Measurements from ENCODE around the gene SLC43A1.

SLC43A1 gene

DNA sequence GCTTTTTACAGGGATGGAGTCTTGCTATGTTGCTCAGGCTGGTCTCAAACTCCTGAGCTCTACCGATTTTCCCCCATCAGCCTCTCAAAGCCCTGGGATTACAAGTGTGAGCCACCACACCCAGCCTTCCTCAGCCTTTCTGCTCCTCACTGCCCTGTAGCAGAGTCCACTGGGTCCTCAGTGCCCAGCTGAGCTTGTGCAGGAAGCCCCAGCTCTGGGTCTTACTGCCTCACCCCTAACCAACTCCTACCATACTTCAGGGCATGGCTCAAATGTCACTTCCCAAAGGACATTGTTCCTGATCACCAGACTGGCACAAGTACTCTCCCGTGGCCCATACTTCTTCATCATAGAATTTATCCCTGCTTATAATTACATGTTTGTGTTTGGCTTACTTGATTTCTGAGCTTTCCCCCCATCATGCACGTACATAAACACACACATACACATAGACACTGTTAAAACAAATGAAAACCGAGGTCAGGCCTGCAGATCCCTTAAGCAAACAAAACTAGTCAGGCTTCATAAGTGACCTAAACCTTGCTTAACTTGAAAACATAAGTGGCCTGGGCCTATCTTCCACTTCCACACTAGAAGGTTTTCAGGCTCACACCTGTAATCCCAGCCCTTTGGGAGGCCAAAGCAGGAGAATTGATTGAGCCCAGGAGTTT lies 74.6 kb downstream of the SLC43A1 start:
- no peaks in the 10 kb centered on the region for H3K79me1 ChIP-seq (ENCODE audit: low read depth, low read length)
- H2BK120ac ChIP-seq (ENCODE audit: low read depth, low read length) = no peak overlapping the region

DNA sequence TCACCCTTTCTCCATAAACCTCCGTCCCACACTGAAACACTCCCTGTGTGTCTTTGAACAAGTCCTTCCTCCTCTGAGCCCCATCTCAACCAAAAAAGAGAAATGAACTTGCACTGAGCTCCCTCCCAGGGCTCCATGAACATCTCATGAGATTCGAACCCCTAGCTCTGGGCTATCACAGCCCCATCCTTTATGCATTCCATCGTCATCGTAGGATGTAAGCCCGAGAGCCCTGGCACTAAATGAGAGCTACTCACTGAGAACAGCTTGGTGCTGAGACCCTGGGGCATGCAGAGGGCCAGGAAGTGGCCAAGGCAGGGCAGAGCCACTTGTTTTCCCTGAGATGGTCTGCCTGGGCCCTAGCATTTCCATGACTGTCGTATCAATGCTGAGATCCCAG lies 75.7 kb downstream of the SLC43A1 start:
- Histone ChIP-seq H3K4me2 (ENCODE audit: insufficient read depth, low read length, poor library complexity, severe bottlenecking) (no peak overlapping the region), H3K9me3 (replicated peaks in 1 of 2; ENCODE audit: control insufficient read depth in 2 of 2, insufficient read depth in 1 of 2, low read depth in 1 of 2, low read length in 2 of 2) (no peaks in the 10 kb centered on the region), H3K18ac (ENCODE audit: low read length) (no peak overlapping the region), H3K4ac (ENCODE audit: low read length) (no peak overlapping the region), H3K79me1 (ENCODE audit: low read depth, low read length) (no peaks in the 10 kb centered on the region), H4K8ac (ENCODE audit: low read depth, low read length) (no peak overlapping the region), H3K36me3 (replicated peaks in 1 of 2; ENCODE audit: control insufficient read depth in 2 of 2, insufficient read depth in 2 of 2, low read length in 2 of 2) (no peaks in the 10 kb centered on the region), H2AK5ac (ENCODE audit: low read depth, low read length) (no peak overlapping the region), H3K4me1 (ENCODE audit: control insufficient read depth in 2 of 2, insufficient read depth in 1 of 2, low read depth in 1 of 2, low read length in 2 of 2) (no peaks in the 10 kb centered on the region), H2BK15ac (ENCODE audit: low read length) (no peak overlapping the region), H3K23ac (ENCODE audit: low read depth, low read length, poor library complexity) (no peak overlapping the region), H3K4me3 (ENCODE audit: low read length in 2 of 2) (no peak overlapping the region), H3K9ac (ENCODE audit: low read depth, low read length, poor library complexity) (no peak overlapping the region), H2BK120ac (ENCODE audit: low read depth, low read length) (no peak overlapping the region), H3K27ac (replicated peaks; ENCODE audit: low read length) (no peak overlapping the region), H4K91ac (ENCODE audit: low read depth, low read length, poor library complexity) (no peak overlapping the region), H2BK5ac (ENCODE audit: low read length) (no peak overlapping the region), H3K27me3 (ENCODE audit: control insufficient read depth in 3 of 3, insufficient read depth in 3 of 3, low read depth in 1 of 3, low read length in 3 of 3) (peaks cover 0 to 10% (median 0%) of the 10 kb centered on the region in 3 experiments), H2AFZ (ENCODE audit: low read length) (no peak overlapping the region), H2BK12ac (ENCODE audit: low read length) (no peak overlapping the region), H3K14ac (ENCODE audit: low read length) (no peak overlapping the region)
- DNase-seq (ENCODE audit: low spot score) = no peak
- no CpG with 5 or more reads among the region's 6 CpGs for WGBS, 2 donors (ENCODE audit: extremely low coverage in 2 of 2, insufficient read length in 2 of 2, insufficient replicate concordance in 1 of 2)

More for the DNA sequence above, 74.6 kb downstream of the SLC43A1 start:
- Histone ChIP-seq H3K4ac (ENCODE audit: low read length) (no peak overlapping the region), H4K91ac (ENCODE audit: low read depth, low read length, poor library complexity) (no peak overlapping the region), H2BK15ac (ENCODE audit: low read length) (no peak overlapping the region), H2BK12ac (ENCODE audit: low read length) (no peak overlapping the region), H3K18ac (ENCODE audit: low read length) (no peak overlapping the region), H3K36me3 (replicated peaks in 1 of 2; ENCODE audit: control insufficient read depth in 2 of 2, insufficient read depth in 2 of 2, low read length in 2 of 2) (no peaks in the 10 kb centered on the region), H2AK5ac (ENCODE audit: low read depth, low read length) (no peak overlapping the region), H2BK5ac (ENCODE audit: low read length) (no peak overlapping the region), H3K4me1 (ENCODE audit: control insufficient read depth in 2 of 2, insufficient read depth in 1 of 2, low read depth in 1 of 2, low read length in 2 of 2) (no peaks in the 10 kb centered on the region), H3K14ac (ENCODE audit: low read length) (no peak overlapping the region), H3K23ac (ENCODE audit: low read depth, low read length, poor library complexity) (no peak overlapping the region), H3K4me2 (ENCODE audit: insufficient read depth, low read length, poor library complexity, severe bottlenecking) (no peak overlapping the region), H3K4me3 (ENCODE audit: low read length in 2 of 2) (no peak overlapping the region), H3K27ac (replicated peaks; ENCODE audit: low read length) (no peak overlapping the region), H2AFZ (ENCODE audit: low read length) (no peak overlapping the region), H4K8ac (ENCODE audit: low read depth, low read length) (no peak overlapping the region), H3K27me3 (ENCODE audit: control insufficient read depth in 3 of 3, insufficient read depth in 3 of 3, low read depth in 1 of 3, low read length in 3 of 3) (peaks cover 0 to 6% (median 0%) of the 10 kb centered on the region in 3 experiments), H3K9me3 (replicated peaks in 1 of 2; ENCODE audit: control insufficient read depth in 2 of 2, insufficient read depth in 1 of 2, low read depth in 1 of 2, low read length in 2 of 2) (no peaks in the 10 kb centered on the region), H3K9ac (ENCODE audit: low read depth, low read length, poor library complexity) (no peak overlapping the region)
- no peak for DNase-seq (ENCODE audit: low spot score)
- no CpG with 5 or more reads among the region's 4 CpGs for WGBS, 2 donors (ENCODE audit: extremely low coverage in 2 of 2, insufficient read length in 2 of 2, insufficient replicate concordance in 1 of 2)

DNA sequence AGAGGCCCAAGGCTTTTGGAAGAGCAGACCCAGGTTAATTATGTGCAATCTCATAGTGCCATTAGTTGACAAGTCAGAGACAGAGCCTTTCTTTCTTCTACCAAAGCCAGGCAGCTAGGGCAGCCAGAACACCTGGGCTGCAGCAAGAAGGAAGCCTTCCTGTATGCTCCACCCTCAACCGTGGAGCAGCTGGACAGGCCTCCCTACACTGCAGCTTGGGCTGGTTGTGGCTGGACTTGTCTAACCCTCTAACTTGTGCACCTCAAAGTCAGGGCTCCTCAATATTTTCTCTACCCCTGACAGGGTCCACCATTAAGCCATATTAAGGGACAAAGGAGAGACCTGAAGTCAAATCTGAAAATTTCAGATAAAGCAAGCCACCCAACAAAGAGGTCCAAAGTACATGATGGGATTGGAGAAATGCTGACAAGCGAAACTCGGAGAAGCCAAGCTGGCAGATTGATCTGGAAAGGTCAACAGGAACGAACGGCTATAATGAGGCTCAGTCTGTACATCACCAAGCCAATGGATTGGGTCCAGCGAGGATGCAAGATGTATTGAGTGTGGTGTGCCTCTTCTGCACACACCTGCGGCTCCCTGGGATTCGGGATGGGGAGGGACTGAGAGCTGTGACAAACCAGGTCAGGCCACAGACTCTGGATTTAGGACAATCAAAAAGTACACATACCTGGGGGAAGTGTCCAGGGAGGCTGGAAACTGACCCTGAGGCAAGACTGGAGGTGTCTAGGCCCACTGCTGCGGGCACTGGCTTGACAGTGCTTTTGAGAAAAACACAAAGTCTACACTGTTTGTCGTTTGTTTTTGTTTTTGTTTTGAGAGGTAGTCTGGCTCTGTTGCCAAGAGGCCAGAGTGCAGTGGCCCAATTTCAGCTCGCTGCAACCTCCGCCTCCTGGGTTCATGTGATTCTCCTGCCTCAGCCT lies 76.9 kb downstream of the SLC43A1 start:
- H2BK12ac ChIP-seq (ENCODE audit: low read length) = no peak overlapping the region
- no CpG with 5 or more reads among the region's 12 CpGs for WGBS, 2 donors (ENCODE audit: extremely low coverage in 2 of 2, insufficient read length in 2 of 2, insufficient replicate concordance in 1 of 2)

DNA sequence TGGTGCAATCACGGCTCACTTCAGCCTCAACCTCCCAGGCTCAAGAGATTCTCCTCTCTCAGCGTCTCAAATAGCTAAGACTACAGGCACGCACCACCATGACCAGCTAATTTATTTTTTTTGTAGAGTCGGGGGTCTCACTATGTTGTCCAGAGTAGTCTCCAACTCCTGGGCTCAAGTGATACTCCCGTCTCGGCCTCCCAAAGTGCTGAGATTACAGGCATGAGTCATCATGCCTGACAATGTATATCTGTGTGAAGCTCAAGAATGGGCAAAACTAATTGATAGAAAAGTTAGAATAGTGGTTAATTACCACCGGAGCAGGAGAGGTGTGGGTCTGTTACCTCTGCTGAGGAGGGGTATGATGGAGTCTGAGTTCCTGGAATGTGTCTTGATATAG lies 79.5 kb downstream of the SLC43A1 start:
- Histone ChIP-seq H3K27me3 (ENCODE audit: control insufficient read depth in 3 of 3, insufficient read depth in 3 of 3, low read depth in 1 of 3, low read length in 3 of 3) (peaks cover 0 to 10% (median 0%) of the 10 kb centered on the region in 3 experiments), H3K18ac (ENCODE audit: low read length) (no peak overlapping the region), H3K14ac (ENCODE audit: low read length) (no peak overlapping the region), H3K36me3 (replicated peaks in 1 of 2; ENCODE audit: control insufficient read depth in 2 of 2, insufficient read depth in 2 of 2, low read length in 2 of 2) (no peaks in the 10 kb centered on the region), H3K27ac (replicated peaks; ENCODE audit: low read length) (no peak overlapping the region), H3K4me3 (ENCODE audit: low read length in 2 of 2) (no peak overlapping the region), H3K4me2 (ENCODE audit: insufficient read depth, low read length, poor library complexity, severe bottlenecking) (no peak overlapping the region), H3K79me1 (ENCODE audit: low read depth, low read length) (no peaks in the 10 kb centered on the region), H2AFZ (ENCODE audit: low read length) (no peak overlapping the region), H3K9ac (ENCODE audit: low read depth, low read length, poor library complexity) (no peak overlapping the region), H4K91ac (ENCODE audit: low read depth, low read length, poor library complexity) (no peak overlapping the region), H3K4me1 (ENCODE audit: control insufficient read depth in 2 of 2, insufficient read depth in 1 of 2, low read depth in 1 of 2, low read length in 2 of 2) (peaks cover 0 to 1% of the 10 kb centered on the region in 2 donors), H3K9me3 (replicated peaks in 1 of 2; ENCODE audit: control insufficient read depth in 2 of 2, insufficient read depth in 1 of 2, low read depth in 1 of 2, low read length in 2 of 2) (no peaks in the 10 kb centered on the region), H4K8ac (ENCODE audit: low read depth, low read length) (no peak overlapping the region), H2BK5ac (ENCODE audit: low read length) (no peak overlapping the region), H2AK5ac (ENCODE audit: low read depth, low read length) (no peak overlapping the region), H2BK12ac (ENCODE audit: low read length) (no peak overlapping the region), H3K4ac (ENCODE audit: low read length) (no peak overlapping the region), H2BK120ac (ENCODE audit: low read depth, low read length) (no peak overlapping the region), H3K23ac (ENCODE audit: low read depth, low read length, poor library complexity) (no peak overlapping the region), H2BK15ac (ENCODE audit: low read length) (no peak overlapping the region)
- no peak for DNase-seq (ENCODE audit: low spot score)
- no CpG with 5 or more reads among the region's 7 CpGs for WGBS, 2 donors (ENCODE audit: extremely low coverage in 2 of 2, insufficient read length in 2 of 2, insufficient replicate concordance in 1 of 2)

More for the DNA sequence above, 76.9 kb downstream of the SLC43A1 start:
- no peak overlapping the region for H2AFZ ChIP-seq (ENCODE audit: low read length)
- H3K9ac ChIP-seq (ENCODE audit: low read depth, low read length, poor library complexity) = no peak overlapping the region
- H2BK15ac ChIP-seq (ENCODE audit: low read length) = no peak overlapping the region
- no peak overlapping the region for H3K4me2 ChIP-seq (ENCODE audit: insufficient read depth, low read length, poor library complexity, severe bottlenecking)
- H3K18ac ChIP-seq (ENCODE audit: low read length) = no peak overlapping the region
- H3K27ac ChIP-seq (replicated peaks; ENCODE audit: low read length) = no peak overlapping the region
- no peaks in the 10 kb centered on the region for H3K36me3 ChIP-seq (replicated peaks in 1 of 2; ENCODE audit: control insufficient read depth in 2 of 2, insufficient read depth in 2 of 2, low read length in 2 of 2)
- no peak overlapping the region for H3K23ac ChIP-seq (ENCODE audit: low read depth, low read length, poor library complexity)
- H3K4me1 ChIP-seq (ENCODE audit: control insufficient read depth in 2 of 2, insufficient read depth in 1 of 2, low read depth in 1 of 2, low read length in 2 of 2) = no peaks in the 10 kb centered on the region
- H3K4me3 ChIP-seq (ENCODE audit: low read length in 2 of 2) = no peak overlapping the region
- no peak overlapping the region for H3K4ac ChIP-seq (ENCODE audit: low read length)
- no peaks in the 10 kb centered on the region for H3K9me3 ChIP-seq (replicated peaks in 1 of 2; ENCODE audit: control insufficient read depth in 2 of 2, insufficient read depth in 1 of 2, low read depth in 1 of 2, low read length in 2 of 2)
- H4K8ac ChIP-seq (ENCODE audit: low read depth, low read length) = no peak overlapping the region
- H3K79me1 ChIP-seq (ENCODE audit: low read depth, low read length) = no peaks in the 10 kb centered on the region
- H3K27me3 ChIP-seq (ENCODE audit: control insufficient read depth in 3 of 3, insufficient read depth in 3 of 3, low read depth in 1 of 3, low read length in 3 of 3) = peaks cover 0 to 10% (median 0%) of the 10 kb centered on the region in 3 experiments
- H2AK5ac ChIP-seq (ENCODE audit: low read depth, low read length) = no peak overlapping the region
- H3K14ac ChIP-seq (ENCODE audit: low read length) = no peak overlapping the region
- no peak overlapping the region for H2BK5ac ChIP-seq (ENCODE audit: low read length)
- no peak overlapping the region for H4K91ac ChIP-seq (ENCODE audit: low read depth, low read length, poor library complexity)
- H2BK120ac ChIP-seq (ENCODE audit: low read depth, low read length) = no peak overlapping the region
- no peak for DNase-seq (ENCODE audit: low spot score)
